HG03565 (cell line): ENCODE measurements around the gene OGN.
"Not testable (repeated sequence)": the region's sequence is repeated elsewhere in the genome, so short reads cannot be mapped to it uniquely, and the experiment has no call there.

ENCODE experiments used
- ATAC-seq: cut with Tn5 transposase; IDR thresholded peaks from one replicate; pipeline ENCODE4 v1.9.1; 2021; ENCODE audit warnings: mild to moderate bottlenecking, moderate library complexity; ENCODE audit not compliant: unreplicated experiment

The OGN gene, protein sequence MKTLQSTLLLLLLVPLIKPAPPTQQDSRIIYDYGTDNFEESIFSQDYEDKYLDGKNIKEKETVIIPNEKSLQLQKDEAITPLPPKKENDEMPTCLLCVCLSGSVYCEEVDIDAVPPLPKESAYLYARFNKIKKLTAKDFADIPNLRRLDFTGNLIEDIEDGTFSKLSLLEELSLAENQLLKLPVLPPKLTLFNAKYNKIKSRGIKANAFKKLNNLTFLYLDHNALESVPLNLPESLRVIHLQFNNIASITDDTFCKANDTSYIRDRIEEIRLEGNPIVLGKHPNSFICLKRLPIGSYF

GRCh38 chr9:92404042-92404836 is at the start of gene OGN:
OGN (minus strand) TSS chr9:92404578; CDS start chr9:92403407, 1,171 bp downstream.
- no peak for ATAC-seq

DNA sequence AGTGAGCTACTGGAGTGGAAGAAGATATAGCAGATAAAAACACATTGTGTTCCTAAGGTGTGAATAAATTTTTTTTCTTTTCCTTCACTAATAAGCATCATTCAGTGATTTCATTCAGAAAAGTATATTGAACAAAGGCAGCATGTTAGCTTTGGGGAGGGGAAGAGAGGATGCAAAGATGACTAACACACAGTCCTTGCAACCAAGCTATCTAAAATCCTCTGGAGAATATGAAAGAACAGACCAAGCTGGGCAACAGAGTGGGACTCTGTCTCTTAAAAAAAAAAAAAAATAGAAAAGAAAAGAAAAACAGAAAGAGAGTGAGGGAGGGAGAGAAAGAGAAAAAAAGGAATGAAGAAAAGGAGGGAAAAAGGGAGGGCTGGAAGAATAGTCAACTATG is 42.2 kb upstream of the OGN start:
- ATAC-seq: no peak

GRCh38 chr9:92444841-92445240 is 40.5 kb upstream of the OGN start:
- ATAC-seq: no peak

DNA sequence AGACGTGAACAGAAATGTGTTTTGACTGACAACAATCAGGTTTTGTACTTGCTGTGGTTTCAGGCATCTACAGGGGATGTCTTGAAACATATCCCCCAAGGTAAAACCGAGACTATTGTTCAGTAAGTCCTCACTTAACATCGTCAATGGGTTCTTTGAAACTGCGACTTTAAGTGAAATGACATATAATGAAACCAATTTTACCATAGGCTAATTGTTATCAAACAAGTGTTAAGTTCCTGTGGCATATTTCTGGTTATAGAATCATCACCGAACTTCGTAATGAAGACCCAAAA is 36.3 kb upstream of the OGN start:
- ATAC-seq: no peak

GRCh38 chr9:92439921-92440750 is 35.8 kb upstream of the OGN start:
- ATAC-seq: no peak

DNA sequence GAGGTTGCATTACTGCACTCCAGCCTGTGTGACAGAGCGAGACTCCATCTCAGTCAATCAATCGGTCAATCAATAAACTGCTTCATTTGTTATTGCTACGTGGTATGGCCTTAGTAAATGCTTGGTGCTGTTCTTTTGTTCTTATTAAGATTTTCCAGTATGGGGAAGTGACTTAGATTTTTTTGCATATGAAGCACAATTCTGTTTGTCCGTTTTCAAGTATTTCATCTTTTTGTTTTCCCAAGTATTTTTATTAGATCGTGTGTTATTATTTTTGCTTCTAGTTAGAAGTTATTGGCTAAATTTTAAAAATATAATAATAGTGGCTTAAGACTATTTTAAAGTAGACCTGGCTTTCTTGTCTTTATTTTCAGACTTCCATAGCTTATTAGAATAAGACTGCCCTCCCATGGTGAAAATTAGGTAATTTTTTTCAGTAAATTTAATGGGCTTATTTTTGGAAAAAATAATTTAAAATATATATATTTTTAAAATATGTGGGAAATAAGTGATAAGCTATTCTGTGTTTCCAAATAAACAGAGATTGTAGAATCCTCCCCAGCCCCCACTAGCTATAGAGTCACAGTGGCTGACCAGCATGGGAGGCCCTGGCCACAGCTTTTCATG is 34.6 kb upstream of the OGN start:
- ATAC-seq: no peak

- ATAC-seq: no peak
These were observed 30.9 kb upstream of the OGN start for GRCh38 chr9:92435263-92435662.

DNA sequence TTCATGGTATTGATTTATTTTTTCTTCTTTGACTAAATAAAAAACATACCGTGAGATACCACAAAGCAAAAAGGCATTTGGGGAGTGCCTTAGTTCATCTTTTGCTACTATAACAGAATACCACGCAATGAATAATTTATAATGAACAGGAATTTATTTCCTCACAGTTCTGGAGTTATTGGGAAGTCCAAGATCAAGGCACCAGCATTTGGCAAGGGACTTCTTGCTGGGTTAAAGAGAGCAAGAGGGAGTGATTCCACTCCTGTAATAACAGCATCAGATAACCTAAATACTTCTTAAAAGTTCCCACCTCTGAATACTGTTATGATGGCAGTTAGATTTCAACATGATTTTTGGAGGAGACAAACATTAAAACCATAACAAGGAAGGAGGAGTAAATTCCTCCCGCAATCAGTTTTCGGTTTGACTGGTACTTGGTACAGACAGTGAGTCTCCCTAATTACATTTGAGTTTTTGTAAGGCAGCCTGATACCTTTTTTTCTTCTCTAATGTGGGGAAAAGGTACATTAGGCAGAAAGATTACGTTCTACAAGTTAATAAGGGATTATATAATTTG is 28.7 kb upstream of the OGN start:
- ATAC-seq: no peak

DNA sequence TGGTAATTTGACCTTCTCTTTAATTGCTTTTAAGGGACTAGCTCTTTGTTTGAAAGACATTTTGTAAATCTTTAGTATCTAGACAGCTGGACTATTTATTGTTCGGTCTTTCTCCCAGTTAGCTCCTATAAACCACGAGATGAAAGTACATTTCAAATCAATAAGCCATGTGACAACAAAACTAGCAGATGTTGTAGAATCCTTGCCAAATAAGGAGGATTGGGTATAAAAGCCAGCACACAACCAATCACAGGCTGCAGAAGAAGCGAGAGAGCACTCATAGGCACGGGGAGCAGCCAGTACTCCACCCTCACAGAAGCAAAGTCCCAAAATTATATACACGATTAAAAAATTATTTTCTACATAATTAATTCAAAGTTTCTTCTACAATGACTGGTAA is 28.0 kb upstream of the OGN start:
- ATAC-seq: no peak

DNA sequence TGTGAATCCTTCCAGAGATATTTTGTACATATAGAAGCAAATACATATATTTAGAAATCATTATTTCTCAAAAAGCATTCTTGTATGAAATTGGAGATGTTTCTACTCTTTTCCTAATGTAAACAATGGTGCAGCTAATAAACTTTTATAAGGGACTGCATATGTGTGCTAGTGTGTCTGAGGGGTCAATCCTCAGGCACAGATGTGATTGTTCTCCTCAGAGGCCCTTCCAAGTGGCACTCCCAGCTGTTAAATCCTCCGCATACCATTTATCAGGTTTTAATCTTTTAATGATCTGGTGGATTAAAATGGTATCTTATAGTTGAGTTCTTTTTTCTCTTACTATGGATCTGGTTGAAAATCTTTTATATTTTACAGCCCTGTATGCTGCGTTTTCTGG is 25.5 kb upstream of the OGN start:
- no peak for ATAC-seq

- ATAC-seq: no peak
These were observed 22.2 kb upstream of the OGN start for GRCh38 chr9:92426501-92427145.

- ATAC-seq: no peak
These were observed 21.1 kb upstream of the OGN start for GRCh38 chr9:92425474-92425873.

GRCh38 chr9:92424340-92424739 is 20.0 kb upstream of the OGN start, which contains the start of gene OMD:
OMD (minus strand) TSS chr9:92424471; CDS start chr9:92417558, 6,913 bp downstream.
- no peak for ATAC-seq

DNA sequence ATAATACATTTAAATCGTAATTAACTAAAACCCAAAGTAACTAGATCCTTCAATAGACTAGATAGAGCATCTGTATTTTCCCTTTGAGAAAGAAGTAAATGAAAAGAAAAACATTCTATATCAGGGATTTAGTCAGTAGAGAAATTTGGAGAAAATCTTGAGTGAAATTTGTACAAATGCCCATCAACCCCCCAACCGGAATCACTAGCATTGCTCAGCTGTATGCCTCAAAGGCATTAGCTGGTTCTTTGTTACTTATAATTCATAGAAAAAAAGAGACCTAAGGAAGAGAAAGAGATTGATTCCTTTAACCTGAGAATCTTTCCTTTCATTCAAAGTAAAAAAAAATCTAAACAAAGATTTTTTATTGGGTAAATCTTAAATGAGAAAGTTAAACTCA is 19.2 kb upstream of the OGN start:
- no peak for ATAC-seq

- no peak for ATAC-seq
These were observed 18.4 kb upstream of the OGN start for GRCh38 chr9:92422611-92423338.

DNA sequence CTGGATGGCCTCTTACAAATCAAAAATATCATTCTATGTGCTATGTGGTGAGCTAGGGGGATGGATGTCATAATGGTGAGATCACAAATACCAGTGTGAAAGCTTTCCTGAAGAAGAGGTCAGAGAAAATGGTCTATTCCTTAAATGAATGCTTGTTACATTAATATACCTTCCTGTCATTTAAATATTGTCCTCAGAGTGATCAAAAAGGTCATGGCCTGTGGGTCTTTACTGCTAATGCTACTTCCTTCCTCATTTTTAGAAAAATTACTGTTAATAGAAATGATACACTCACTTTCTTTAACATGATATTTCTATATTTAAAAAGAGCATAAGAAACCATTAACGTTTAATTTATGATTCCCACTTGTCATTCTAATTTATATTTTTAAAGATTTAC is 10.2 kb upstream of the OGN start:
- ATAC-seq: no peak

DNA sequence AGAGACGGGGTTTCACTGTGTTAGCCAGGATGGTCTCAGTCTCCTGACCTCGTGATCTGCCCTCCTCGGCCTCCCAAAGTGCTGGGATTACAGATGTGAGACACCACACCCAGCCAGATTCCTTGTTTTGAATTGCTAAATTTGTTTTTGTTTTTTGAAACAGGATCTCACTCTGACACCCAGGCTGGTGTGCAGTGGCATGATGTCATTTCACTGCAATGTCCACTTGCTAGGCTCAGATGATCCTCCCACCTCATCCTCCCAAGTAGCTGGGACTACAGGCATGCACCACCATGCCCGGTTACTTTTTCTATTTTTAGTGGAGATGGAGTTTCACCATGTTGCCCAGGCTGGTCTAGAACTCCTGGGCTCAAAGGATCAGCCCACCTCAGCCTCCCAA is 6.8 kb upstream of the OGN start:
- ATAC-seq: not testable (repeated sequence)

DNA sequence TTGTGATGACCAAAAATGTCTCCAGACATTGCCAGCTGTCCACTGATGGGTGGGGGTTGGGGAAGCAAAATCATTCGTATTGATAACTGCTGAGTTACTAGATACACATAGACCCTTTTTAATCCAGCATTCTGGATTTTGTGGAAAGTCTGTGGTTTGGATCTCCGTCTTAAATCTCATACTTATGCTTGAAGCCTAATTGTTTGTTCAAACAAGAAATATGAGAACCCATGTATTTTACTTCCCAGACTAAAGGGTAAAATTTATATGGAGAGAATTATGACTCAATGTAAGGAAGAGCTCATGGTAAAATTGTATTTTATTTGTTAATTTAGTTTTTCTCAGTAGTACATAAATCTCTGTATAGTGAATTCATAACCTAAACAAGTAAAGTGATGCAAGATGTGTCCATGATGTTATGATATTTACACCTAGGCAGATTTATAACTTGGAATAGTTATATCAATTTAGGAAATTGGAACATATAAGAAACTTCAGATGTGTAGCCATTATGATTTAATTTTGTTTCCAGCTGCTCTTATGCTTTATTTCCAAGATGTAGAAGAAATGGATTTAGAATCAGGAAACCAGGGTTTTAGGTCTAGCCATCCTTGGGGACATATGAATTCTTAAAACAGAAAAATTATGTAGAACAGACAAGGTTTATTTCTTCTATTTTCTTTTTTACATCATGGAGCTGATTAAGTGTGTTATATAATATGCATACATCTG is 4.5 kb upstream of the OGN start:
- ATAC-seq: no peak

GRCh38 chr9:92407818-92408217 is 3.4 kb upstream of the OGN start:
- ATAC-seq: no peak
